CD4-positive, alpha-beta T cell treated with Interleukin-10 for 1 hour (primary cell): ENCODE results near the gene STX7.
A peak's percentile ranks its signal among the peaks of the same experiment; 100 is the strongest.

Experiments
- DNase-seq: peaks from one replicate; pipeline ENCODE4 v3.0.0-alpha.2; 2020

Gene STX7

DNA sequence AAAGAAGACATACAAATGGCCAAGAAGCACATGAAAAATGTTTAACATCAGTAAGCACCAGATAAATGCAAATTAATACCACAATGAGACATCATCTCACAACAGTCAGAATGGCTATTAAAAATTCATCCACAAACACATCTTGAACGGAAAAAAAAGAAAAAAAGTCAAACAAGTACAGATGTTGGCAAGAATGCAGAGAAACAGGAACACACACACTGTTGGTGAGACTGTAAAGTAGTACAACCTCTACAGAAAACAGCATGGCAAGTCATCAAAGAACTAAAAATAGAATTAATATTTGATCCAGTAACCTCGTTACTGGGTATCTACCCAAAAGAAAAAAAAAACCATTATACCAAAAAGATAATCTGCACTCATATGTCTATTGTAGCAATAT is 6.5 kb downstream of the STX7 start:
- no peak for DNase-seq

GRCh38 chr6:132505158-132505557 is 7.8 kb downstream of the STX7 start:
- DNase-seq: no peak

GRCh38 chr6:132504757-132505156 is 8.2 kb downstream of the STX7 start:
- DNase-seq: no peak

- DNase-seq: no peak
Observed at GRCh38 chr6:132499757-132500156, 13.2 kb downstream of the STX7 start.

DNA sequence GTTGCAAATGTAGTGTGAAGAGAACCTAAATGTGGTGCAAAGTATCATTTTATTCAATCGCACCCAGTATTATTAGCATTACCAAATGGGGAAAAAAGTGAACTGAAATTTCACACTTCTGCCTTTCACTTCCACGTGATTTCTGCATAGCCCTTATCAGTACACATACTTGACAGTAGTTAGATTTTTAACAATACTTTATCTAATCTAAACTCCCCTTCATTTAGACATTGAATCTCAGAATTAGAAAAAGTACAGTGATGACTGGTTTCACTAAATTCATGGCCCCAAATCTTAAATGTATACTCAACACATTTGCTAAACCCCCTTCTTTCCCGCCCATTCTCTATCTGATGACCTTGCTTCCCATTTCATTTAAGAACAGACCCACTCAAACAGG is 14.3 kb downstream of the STX7 start:
- DNase-seq: no peak

- no peak for DNase-seq
Observed at GRCh38 chr6:132496519-132497180, 16.3 kb downstream of the STX7 start.

DNA sequence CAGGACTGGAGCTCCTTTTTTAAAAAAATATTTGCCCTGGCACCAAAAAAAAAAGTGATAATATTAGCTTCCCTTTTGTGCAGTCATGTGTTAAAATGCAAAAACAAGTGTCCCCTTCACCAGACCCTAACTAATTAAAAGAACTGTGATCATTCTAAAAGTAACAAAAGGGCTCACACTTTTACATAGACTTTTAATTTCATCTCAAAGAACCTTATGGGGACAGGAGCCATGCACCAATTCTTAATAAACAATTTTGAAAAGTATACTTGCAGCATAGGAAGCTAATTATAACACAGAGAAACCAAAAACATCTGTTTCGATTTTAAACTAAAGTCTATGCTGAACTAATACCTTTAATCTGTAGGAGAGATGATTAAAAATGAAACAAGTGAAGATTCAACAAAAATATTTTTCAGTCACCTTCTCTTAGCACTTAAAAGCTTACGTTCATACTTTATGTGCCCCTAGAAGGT is 17.3 kb downstream of the STX7 start:
- DNase-seq: no peak

DNA sequence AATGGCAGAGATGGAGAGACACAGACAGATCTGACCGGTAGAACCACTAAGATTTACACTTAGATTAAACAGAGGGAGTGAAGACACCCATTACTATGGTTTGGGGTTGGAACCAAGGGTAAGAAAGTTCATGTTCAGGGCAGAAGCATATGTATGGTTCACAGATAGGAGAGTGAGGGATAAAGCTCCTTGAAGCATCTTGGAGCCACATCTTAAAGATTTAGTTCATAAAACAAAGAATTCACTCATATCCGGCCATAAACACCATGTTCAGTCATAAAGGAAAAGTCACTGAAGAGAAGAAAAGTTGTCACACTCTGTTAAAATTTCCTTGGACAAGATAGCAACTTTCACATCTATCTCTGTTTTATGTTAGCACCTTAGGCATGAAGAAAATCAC is 18.0 kb downstream of the STX7 start:
- DNase-seq: no peak

DNA sequence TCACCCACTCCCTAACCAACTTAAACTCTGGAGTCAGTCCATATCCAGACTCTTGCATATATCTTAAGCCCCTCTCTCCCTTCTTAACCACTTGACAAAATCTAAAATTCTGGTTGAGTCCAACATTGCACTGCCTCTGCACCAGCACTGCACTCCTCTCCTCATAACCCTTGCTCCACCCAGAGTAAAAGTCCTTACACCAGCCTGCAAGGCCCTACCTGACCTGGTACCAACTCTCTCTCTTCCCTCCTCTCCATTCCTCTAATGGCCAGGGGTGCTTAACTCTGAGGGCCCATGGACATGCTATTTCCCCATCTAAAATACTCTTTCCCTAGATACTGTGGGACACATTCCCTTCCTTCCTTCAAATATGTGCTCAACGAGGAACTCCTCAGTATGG is 21.0 kb downstream of the STX7 start:
- no peak for DNase-seq

- no peak for DNase-seq
Observed at GRCh38 chr6:132491303-132491702, 21.6 kb downstream of the STX7 start.

- DNase-seq: no peak
Observed at GRCh38 chr6:132490478-132491204, 22.3 kb downstream of the STX7 start.

DNA sequence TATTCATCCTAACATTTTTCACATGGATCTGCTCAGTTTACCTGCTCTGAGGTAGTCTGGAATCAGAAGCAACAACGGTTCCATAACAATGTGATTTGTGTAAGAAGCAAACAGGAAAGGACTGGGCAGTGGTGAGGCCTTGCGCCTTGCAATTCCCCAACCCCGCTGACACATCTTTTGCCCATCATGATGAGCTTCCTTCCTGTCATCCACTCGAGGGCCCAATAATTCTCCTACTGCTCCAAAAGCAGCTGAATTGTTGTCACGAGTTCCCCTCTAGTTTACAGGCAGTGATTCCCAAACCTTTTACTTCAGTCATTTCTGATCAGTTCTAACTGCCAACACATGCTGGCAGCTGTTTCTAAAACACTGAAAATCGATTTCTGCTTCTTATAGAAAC is 22.9 kb downstream of the STX7 start:
- DNase-seq: no peak

DNA sequence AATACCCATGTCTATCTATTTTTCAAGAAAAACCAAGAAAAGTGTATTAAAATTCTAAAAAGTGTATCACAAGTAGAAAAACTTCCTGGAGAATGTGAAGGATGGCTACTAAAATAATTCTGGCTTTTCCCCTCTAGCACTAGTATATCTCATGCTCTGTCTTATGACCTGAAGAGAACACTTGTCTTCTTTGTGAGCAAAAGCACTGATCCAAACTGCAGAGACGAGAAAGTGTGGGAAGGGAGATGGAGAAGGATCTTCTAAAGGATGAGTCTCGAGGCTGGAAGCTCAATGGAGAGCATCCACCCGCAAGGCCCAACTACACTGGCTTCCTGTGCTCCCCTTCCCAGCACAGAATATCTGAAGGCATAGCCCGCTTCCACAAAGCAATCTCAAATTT is 23.5 kb downstream of the STX7 start:
- DNase-seq: no peak

DNA sequence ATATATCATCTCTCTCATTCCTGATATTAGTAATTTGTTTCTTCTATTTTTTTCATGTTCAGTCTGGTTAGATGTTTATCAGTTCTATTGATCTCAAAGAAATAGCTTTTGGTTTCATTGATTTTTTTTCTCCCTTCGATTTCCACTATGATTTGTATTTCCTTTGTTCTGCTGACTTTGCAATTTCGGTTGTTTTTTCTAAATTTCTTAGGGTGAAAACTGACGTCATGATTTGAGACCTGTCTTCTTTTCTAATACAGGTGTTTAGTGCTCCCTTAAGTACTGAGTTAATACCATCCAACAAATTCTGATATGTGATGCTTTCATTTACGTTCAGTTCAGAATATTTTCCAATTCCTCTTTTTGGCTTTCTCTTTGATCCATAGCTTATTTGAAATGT is 25.2 kb downstream of the STX7 start:
- DNase-seq: no peak

- DNase-seq: no peak
Observed at GRCh38 chr6:132484680-132485018, 28.3 kb downstream of the STX7 start.

- peak; percentile 72 for DNase-seq
Observed at GRCh38 chr6:132483779-132484679, 28.9 kb downstream of the STX7 start.

GRCh38 chr6:132482581-132482980 is 30.3 kb downstream of the STX7 start:
- no peak for DNase-seq

DNA sequence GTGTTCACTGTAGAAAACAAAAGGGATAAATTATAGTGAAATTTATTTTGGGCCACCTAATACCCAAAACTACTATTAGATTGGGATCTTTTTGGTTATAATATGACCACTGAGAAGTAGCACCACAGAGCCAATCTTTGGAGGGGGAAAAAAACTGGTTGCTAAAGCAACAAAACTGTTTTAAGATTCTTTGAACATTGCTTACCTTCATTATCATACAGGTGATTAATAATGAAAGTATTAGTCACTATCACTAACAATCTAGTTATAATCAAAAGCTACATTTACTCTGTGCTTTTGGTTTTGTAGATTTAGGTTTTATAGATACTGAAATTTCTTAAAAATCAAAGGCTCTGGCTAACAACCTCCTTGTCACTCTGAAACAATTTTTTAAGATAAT is 31.7 kb downstream of the STX7 start:
- no peak for DNase-seq

DNA sequence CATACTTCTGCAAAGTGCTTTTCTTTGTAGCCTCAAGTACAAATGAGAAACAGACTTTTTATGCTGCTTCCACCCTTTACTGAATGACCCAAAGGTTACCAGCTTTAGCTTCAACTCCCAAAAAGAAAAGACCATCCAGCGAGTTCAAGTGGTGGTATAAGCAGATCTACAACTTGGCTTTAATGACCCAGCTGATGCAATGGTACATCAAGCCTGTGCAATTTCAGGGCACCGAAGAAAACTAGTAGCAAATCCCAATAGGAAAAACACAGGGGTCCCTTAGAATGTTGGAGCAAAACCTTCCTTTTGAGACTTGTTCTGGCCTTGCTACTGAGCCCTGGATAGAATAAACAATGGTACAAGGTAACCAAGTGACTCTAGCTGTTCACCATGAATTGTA is 33.8 kb downstream of the STX7 start:
- no peak for DNase-seq

- no peak for DNase-seq
Observed at GRCh38 chr6:132478674-132479073, 34.2 kb downstream of the STX7 start.

- DNase-seq: no peak
Observed at GRCh38 chr6:132478266-132478665, 34.6 kb downstream of the STX7 start.

GRCh38 chr6:132476688-132477087 is 36.2 kb downstream of the STX7 start:
- no peak for DNase-seq

DNA sequence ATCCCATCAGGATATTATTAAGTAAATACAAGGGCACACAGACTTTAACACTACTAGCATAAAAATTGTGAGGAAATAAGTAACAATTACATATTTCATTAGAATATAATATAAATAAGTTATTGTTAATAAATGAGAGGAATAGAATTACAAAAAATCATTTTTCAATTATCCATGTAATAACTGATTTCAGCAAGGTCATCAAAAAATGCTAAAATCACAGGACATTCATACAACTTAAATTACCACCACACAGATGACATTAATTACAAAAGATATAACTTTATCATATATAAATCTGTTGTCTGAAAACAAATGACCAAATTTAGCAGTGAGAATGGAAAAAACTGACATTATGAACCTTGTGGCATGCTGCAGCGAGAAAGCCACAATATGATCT is 37.0 kb downstream of the STX7 start:
- DNase-seq: no peak

- no peak for DNase-seq
Observed at GRCh38 chr6:132471787-132472186, 41.1 kb downstream of the STX7 start.
